Measurements from ENCODE around the gene MAP6D1.

DNA sequence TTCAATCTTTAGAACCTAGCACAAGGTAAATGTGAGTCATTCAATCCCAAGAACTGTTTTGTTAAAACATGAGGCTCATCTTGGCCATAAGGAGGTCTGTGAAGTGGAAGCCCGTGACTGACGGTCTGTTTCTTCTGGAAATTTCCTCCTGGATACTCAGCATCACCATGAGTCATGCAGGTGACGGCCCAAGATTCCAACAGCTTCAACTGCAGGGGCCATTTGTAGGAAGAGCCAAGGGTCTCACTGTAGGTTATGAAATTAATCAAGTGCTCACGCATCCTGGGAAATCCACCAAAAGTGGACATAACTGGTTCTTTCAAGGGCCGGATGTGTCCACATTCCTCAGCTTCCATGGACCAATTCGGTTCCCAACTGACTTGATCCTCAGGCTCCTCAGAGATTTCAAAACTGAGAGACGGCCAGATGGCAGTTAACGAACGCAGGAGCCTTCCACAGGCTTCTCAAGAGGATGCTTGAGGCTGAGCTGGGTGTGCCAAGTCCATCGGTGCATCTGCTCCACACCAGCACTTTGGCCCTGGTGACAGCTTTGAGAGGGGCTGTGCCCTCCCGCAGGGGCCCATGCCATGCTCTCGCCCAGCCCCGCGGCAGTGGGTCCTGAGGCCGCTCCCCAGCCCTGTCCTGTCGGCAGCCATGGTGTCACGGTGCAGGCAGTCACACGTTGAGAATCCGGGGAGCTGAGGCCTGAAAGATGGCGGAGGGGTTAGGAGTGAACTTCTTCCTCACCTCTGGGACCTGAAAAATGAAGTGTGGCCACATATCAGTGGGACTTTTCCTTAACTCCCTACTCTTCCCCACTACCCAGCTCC lies 8.5 kb downstream of the MAP6D1 start:
- TF ChIP-seq, protein P1, sequence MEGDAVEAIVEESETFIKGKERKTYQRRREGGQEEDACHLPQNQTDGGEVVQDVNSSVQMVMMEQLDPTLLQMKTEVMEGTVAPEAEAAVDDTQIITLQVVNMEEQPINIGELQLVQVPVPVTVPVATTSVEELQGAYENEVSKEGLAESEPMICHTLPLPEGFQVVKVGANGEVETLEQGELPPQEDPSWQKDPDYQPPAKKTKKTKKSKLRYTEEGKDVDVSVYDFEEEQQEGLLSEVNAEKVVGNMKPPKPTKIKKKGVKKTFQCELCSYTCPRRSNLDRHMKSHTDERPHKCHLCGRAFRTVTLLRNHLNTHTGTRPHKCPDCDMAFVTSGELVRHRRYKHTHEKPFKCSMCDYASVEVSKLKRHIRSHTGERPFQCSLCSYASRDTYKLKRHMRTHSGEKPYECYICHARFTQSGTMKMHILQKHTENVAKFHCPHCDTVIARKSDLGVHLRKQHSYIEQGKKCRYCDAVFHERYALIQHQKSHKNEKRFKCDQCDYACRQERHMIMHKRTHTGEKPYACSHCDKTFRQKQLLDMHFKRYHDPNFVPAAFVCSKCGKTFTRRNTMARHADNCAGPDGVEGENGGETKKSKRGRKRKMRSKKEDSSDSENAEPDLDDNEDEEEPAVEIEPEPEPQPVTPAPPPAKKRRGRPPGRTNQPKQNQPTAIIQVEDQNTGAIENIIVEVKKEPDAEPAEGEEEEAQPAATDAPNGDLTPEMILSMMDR (conservative IDR thresholded peaks at IDR 0.05; ENCODE audit: low read depth, low read length): no peak
- TF ChIP-seq EZH2phosphoT487 (IDR thresholded peaks at IDR 0.05; ENCODE audit: borderline replicate concordance, low read length) (no peak), EZH2 (IDR thresholded peaks at IDR 0.05; ENCODE audit: low read length, unreplicated experiment) (no peak)

All from PC-3 (cell line).